ENCODE results near the gene RBM38. TPM values are rescaled to one million over a fixed set of nuclear protein-coding genes. Genes with fewer than 3 reads are reported as not detected.

RBM38 gene
- total and polyA plus RNA-seq, 9 of the 15 experiments (the other 6 are each of a cell fraction or from before 2014, with no cell fraction given), result 0.28 to 82.4 (median 33.2) TPM

DNA sequence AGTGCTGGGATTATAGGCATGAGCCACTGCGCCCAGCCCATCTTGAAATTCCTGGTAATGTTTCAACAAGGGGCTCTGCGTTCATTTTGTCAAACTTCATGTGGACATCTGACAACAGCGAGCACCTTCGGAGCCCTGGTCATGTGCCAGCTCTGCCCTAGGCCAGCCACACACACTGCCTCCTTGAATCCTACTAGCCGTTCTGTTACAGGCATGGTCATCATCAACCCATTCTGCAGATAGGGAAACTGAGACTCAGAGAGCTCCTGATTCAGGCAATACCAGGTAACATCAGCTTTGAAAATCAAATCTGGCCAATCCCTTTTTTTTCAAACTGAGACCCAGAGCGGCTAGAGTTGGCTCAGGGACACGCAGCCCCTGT is 41.3 kb downstream of the RBM38 start (continued):
- TF ChIP-seq RERE (CRISPR knock-in tag; IDR thresholded peaks at IDR 0.05; ENCODE audit: borderline replicate concordance) (no peak), CBX1 (IDR thresholded peaks at IDR 0.05; ENCODE audit: low read depth) (peak; percentile 59; the same call in 1 of the 2 replicates), ID3 (CRISPR knock-in tag; IDR thresholded peaks at IDR 0.05) (no peak), ID3 (tag; IDR thresholded peaks at IDR 0.05) (0 out of 2 replicates have a peak, but pooled peaks have one; percentile 36), FOXK2 (conservative IDR thresholded peaks at IDR 0.05 in 1 of 2, IDR thresholded peaks at IDR 0.05 in 1 of 2; ENCODE audit: low read depth in 2 of 2) (no peak), ZNF274 (IDR thresholded peaks at IDR 0.05; ENCODE audit: borderline replicate concordance, low read depth, low read length) (no peak), ZNF347 (CRISPR knock-in tag; IDR thresholded peaks at IDR 0.05; ENCODE audit: low read depth) (no peak), HDAC2 (IDR thresholded peaks at IDR 0.05) (peak; percentile 92; the same call in 1 of the 2 replicates), KLF10 (CRISPR knock-in tag; IDR thresholded peaks at IDR 0.05) (no peak), CHD4 (IDR thresholded peaks at IDR 0.05; ENCODE audit: insufficient read depth, insufficient replicate concordance, low read depth, low read length, poor library complexity, severe bottlenecking) (peak; percentile 88), C11orf30 (IDR thresholded peaks at IDR 0.05; ENCODE audit: low read depth) (no peak), RCOR1 (IDR thresholded peaks at IDR 0.05; ENCODE audit: borderline replicate concordance in 1 of 2, low read depth in 2 of 2, low read length in 2 of 2) (peak; percentile 44 to 84; a peak in 2 of 4 replicates), TAF1 (IDR thresholded peaks at IDR 0.05; ENCODE audit: control insufficient read depth, extremely low read depth, insufficient read depth, low read length, severe bottlenecking) (no peak), ZNF124 (CRISPR knock-in tag; IDR thresholded peaks at IDR 0.05) (no peak)
- TF ChIP-seq, protein P1, sequence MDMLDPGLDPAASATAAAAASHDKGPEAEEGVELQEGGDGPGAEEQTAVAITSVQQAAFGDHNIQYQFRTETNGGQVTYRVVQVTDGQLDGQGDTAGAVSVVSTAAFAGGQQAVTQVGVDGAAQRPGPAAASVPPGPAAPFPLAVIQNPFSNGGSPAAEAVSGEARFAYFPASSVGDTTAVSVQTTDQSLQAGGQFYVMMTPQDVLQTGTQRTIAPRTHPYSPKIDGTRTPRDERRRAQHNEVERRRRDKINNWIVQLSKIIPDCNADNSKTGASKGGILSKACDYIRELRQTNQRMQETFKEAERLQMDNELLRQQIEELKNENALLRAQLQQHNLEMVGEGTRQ (CRISPR knock-in tag; IDR thresholded peaks at IDR 0.05), result no peak
- TF ChIP-seq, protein P2, sequence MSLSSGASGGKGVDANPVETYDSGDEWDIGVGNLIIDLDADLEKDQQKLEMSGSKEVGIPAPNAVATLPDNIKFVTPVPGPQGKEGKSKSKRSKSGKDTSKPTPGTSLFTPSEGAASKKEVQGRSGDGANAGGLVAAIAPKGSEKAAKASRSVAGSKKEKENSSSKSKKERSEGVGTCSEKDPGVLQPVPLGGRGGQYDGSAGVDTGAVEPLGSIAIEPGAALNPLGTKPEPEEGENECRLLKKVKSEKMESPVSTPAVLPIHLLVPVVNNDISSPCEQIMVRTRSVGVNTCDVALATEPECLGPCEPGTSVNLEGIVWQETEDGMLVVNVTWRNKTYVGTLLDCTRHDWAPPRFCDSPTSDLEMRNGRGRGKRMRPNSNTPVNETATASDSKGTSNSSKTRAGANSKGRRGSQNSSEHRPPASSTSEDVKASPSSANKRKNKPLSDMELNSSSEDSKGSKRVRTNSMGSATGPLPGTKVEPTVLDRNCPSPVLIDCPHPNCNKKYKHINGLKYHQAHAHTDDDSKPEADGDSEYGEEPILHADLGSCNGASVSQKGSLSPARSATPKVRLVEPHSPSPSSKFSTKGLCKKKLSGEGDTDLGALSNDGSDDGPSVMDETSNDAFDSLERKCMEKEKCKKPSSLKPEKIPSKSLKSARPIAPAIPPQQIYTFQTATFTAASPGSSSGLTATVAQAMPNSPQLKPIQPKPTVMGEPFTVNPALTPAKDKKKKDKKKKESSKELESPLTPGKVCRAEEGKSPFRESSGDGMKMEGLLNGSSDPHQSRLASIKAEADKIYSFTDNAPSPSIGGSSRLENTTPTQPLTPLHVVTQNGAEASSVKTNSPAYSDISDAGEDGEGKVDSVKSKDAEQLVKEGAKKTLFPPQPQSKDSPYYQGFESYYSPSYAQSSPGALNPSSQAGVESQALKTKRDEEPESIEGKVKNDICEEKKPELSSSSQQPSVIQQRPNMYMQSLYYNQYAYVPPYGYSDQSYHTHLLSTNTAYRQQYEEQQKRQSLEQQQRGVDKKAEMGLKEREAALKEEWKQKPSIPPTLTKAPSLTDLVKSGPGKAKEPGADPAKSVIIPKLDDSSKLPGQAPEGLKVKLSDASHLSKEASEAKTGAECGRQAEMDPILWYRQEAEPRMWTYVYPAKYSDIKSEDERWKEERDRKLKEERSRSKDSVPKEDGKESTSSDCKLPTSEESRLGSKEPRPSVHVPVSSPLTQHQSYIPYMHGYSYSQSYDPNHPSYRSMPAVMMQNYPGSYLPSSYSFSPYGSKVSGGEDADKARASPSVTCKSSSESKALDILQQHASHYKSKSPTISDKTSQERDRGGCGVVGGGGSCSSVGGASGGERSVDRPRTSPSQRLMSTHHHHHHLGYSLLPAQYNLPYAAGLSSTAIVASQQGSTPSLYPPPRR (CRISPR knock-in tag; IDR thresholded peaks at IDR 0.05; ENCODE audit: borderline replicate concordance), result no peak
